Astrocyte (in vitro differentiated cells and primary cell): ENCODE measurements around the gene COL26A1. TPM values are rescaled to one million over a fixed set of nuclear protein-coding genes. Genes with fewer than 3 reads are reported as not detected.

Experiments used
- DNase-seq: peaks from one replicate; pipeline ENCODE4 v3.0.0-alpha.2; 2010; ENCODE audit warnings: low read depth
- FAIRE-seq: peaks from 2 replicates; lab custom pipeline; 2011; peaks lifted over from hg19 to GRCh38; lab: Jason Lieb, UNC
- H2AFZ ChIP-seq: 2 replicates; pipeline ENCODE4 v1.6.0; 2012; ENCODE audit warnings: low read depth, low read length, inconsistent platforms
- H3K27ac ChIP-seq: 2 replicates; pipeline ENCODE4 v1.5.1; 2011; ENCODE audit warnings: low read depth, low read length, inconsistent platforms
- H3K27me3 ChIP-seq: 2 replicates; pipeline ENCODE4 v1.6.0; 2011; ENCODE audit warnings: low read length, inconsistent platforms; ENCODE audit not compliant: insufficient read depth
- H3K36me3 ChIP-seq: 2 replicates; pipeline ENCODE4 v1.5.1; 2011; ENCODE audit warnings: low read length, inconsistent platforms; ENCODE audit not compliant: insufficient read depth
- H3K4me1 ChIP-seq: 2 replicates; pipeline ENCODE4 v1.5.1; 2011; ENCODE audit warnings: low read length, inconsistent platforms; ENCODE audit not compliant: insufficient read depth
- H3K4me2 ChIP-seq: 2 replicates; pipeline ENCODE4 v1.6.0; 2012; ENCODE audit warnings: low read length, inconsistent platforms
- H3K4me3 ChIP-seq: 2 replicates; pipeline ENCODE4 v1.5.1; 2011; ENCODE audit warnings: low read depth, mild to moderate bottlenecking, low read length, inconsistent platforms; ENCODE audit not compliant: insufficient read depth
- H3K79me2 ChIP-seq: 2 replicates; pipeline ENCODE4 v1.6.0; 2012; ENCODE audit warnings: mild to moderate bottlenecking, low read length, inconsistent platforms; ENCODE audit not compliant: insufficient read depth
- H3K9ac ChIP-seq: 2 replicates; pipeline ENCODE4 v1.6.0; 2012; ENCODE audit warnings: mild to moderate bottlenecking, low read length, inconsistent platforms
- H3K9me3 ChIP-seq: 2 replicates; pipeline ENCODE4 v1.5.1; 2012; ENCODE audit warnings: low read depth, mild to moderate bottlenecking, low read length, inconsistent platforms; ENCODE audit not compliant: insufficient read depth
- H4K20me1 ChIP-seq: 2 replicates; pipeline ENCODE4 v1.6.0; 2012; ENCODE audit warnings: low read length, inconsistent platforms; ENCODE audit not compliant: insufficient read depth
- H3K27ac Mint-ChIP-seq: one replicate; pipeline ENCODE4 v1.8.0; 2021; ENCODE audit warnings: mild to moderate bottlenecking, mixed read lengths; ENCODE audit not compliant: unreplicated experiment
- H3K27me3 Mint-ChIP-seq: one replicate; pipeline ENCODE4 v1.8.0; 2021; ENCODE audit warnings: low read depth, mixed read lengths; ENCODE audit not compliant: unreplicated experiment
- H3K36me3 Mint-ChIP-seq: one replicate; pipeline ENCODE4 v1.8.0; 2021; ENCODE audit warnings: low read depth, mixed read lengths; ENCODE audit not compliant: unreplicated experiment
- H3K4me1 Mint-ChIP-seq: one replicate; pipeline ENCODE4 v1.8.0; 2021; ENCODE audit warnings: low read depth, mixed read lengths; ENCODE audit not compliant: unreplicated experiment
- H3K4me3 Mint-ChIP-seq: one replicate; pipeline ENCODE4 v1.8.0; 2021; ENCODE audit warnings: mild to moderate bottlenecking, moderate library complexity, mixed read lengths; ENCODE audit not compliant: unreplicated experiment
- H3K9me3 Mint-ChIP-seq: one replicate; pipeline ENCODE4 v1.8.0; 2021; ENCODE audit warnings: mild to moderate bottlenecking, mixed read lengths; ENCODE audit not compliant: unreplicated experiment
- EZH2 ChIP-seq: IDR thresholded peaks from 2 replicates; pipeline ENCODE4 v1.6.1; 2012; ENCODE audit warnings: mild to moderate bottlenecking, low read length, inconsistent platforms; ENCODE audit not compliant: insufficient read depth
- total RNA-seq: library from RNA; stranded (reverse); gene quantifications from 2 replicates; pipeline ENCODE4 v1.2.1, GENCODE V29; 2021
- TF ChIP-seq, protein P1 (sequence below): IDR thresholded peaks from 2 replicates; pipeline ENCODE4 v1.5.1; 2011; ENCODE audit warnings: low read depth, mild to moderate bottlenecking, inconsistent platforms, low read length, moderate library complexity; ENCODE audit not compliant: insufficient read depth

Gene COL26A1
- total RNA-seq, 1 donor from 2014 or later: 7.1 TPM

DNA sequence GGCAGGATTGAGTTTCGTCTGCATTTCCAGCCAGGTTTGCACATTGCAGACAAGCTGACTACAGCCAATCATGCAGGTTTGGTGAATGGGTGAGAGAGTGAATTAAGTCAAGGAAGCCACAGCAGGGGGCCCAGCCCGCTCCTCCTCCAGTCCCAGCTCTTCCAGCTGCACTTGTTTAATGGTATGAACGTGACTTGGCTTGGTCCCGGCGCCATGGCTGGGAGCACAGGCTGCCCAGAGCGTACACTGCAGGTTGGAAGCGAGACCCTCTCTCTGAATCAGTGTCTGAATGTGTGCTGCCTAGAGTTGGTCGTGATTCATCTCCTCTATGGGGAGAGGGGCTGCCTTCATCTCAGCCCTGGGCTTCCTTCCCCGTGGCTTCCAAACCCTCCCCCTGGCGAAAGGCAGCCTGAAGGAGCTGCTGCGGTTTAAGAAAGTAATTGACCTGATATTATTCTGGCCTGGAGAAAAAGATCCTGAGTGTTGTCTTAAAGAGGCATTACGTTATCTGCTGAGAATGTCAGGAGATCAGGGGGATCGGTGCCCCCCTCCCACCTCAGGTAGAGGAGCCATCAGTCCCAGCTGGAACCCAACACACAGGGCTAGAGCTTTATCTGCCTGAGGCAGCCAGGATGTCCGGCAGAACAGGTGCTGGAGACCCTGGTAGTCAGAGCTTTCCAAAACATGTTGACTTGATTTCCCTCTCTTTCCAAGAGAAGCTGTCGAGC lies 132.1 kb downstream of the COL26A1 start:
- Mint-ChIP-seq H3K27me3 (peaks cover 4% of the 10 kb centered on the region), H3K4me1 (no peaks in the 10 kb centered on the region), H3K36me3 (peaks cover 1% of the 10 kb centered on the region), H3K9me3 (peaks cover 6% of the 10 kb centered on the region), H3K27ac (no peak overlapping the region), H3K4me3 (no peak overlapping the region)
- Histone ChIP-seq H4K20me1 (no peaks in the 10 kb centered on the region), H3K9ac (no peak overlapping the region), H3K36me3 (no peaks in the 10 kb centered on the region), H3K4me3 (no peak overlapping the region), H3K79me2 (no peaks in the 10 kb centered on the region), H3K27ac (no peak overlapping the region), H3K4me2 (no peak overlapping the region), H3K4me1 (peaks cover 4% of the 10 kb centered on the region), H3K27me3 (peaks cover 3% of the 10 kb centered on the region), H2AFZ (peak overlapping the region; percentile 16), H3K9me3 (no peaks in the 10 kb centered on the region)
- no peak for FAIRE-seq
- no peak for TF ChIP-seq EZH2
- TF ChIP-seq, protein P1, sequence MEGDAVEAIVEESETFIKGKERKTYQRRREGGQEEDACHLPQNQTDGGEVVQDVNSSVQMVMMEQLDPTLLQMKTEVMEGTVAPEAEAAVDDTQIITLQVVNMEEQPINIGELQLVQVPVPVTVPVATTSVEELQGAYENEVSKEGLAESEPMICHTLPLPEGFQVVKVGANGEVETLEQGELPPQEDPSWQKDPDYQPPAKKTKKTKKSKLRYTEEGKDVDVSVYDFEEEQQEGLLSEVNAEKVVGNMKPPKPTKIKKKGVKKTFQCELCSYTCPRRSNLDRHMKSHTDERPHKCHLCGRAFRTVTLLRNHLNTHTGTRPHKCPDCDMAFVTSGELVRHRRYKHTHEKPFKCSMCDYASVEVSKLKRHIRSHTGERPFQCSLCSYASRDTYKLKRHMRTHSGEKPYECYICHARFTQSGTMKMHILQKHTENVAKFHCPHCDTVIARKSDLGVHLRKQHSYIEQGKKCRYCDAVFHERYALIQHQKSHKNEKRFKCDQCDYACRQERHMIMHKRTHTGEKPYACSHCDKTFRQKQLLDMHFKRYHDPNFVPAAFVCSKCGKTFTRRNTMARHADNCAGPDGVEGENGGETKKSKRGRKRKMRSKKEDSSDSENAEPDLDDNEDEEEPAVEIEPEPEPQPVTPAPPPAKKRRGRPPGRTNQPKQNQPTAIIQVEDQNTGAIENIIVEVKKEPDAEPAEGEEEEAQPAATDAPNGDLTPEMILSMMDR: no peak
- DNase-seq: peak; percentile 8

DNA sequence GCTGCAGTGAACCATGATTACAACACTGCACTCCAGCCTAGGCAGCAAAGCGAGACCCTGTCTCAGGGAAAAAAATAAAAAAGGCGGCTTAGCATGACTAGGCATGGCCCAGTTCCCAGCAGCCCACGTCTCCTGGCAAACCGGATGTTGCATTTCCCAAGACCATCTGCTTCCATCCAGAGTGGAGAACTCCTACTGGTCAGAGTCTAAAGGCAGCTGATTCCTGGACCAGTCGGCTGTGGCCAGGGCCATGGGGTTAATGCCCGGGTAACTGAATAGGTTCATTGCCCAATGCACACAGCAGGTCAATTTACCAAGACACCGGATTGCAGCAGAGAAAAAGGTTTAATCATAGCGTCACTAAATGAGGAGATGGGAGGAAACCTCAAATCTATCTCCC lies 133.3 kb downstream of the COL26A1 start:
- no peaks in the 10 kb centered on the region for H3K4me1 Mint-ChIP-seq
- H4K20me1 ChIP-seq: no peaks in the 10 kb centered on the region
- no peak overlapping the region for H3K9ac ChIP-seq
- H3K27me3 Mint-ChIP-seq: peaks cover 8% of the 10 kb centered on the region
- DNase-seq: no peak
- no peaks in the 10 kb centered on the region for H3K79me2 ChIP-seq
- no peak overlapping the region for H3K4me2 ChIP-seq
- TF ChIP-seq, protein P1: no peak
- TF ChIP-seq EZH2: no peak
- H3K27ac ChIP-seq: no peak overlapping the region
- peaks cover 4% of the 10 kb centered on the region for H3K4me1 ChIP-seq
- H3K4me3 Mint-ChIP-seq: no peak overlapping the region
- H3K36me3 ChIP-seq: no peaks in the 10 kb centered on the region
- no peak overlapping the region for H2AFZ ChIP-seq
- no peaks in the 10 kb centered on the region for H3K9me3 ChIP-seq
- peaks cover 6% of the 10 kb centered on the region for H3K9me3 Mint-ChIP-seq
- H3K27me3 ChIP-seq: peaks cover 3% of the 10 kb centered on the region
- FAIRE-seq: no peak
- H3K27ac Mint-ChIP-seq: no peak overlapping the region
- no peak overlapping the region for H3K4me3 ChIP-seq
- peaks cover 1% of the 10 kb centered on the region for H3K36me3 Mint-ChIP-seq

- Mint-ChIP-seq H3K4me3 (no peak overlapping the region), H3K27ac (no peak overlapping the region), H3K9me3 (peaks cover 1% of the 10 kb centered on the region), H3K27me3 (peaks cover 13% of the 10 kb centered on the region), H3K4me1 (no peaks in the 10 kb centered on the region), H3K36me3 (no peaks in the 10 kb centered on the region)
- Histone ChIP-seq H3K36me3 (no peaks in the 10 kb centered on the region), H3K4me2 (no peak overlapping the region), H3K4me1 (no peaks in the 10 kb centered on the region), H3K9ac (no peak overlapping the region), H4K20me1 (no peaks in the 10 kb centered on the region), H3K4me3 (no peak overlapping the region), H3K9me3 (no peaks in the 10 kb centered on the region), H3K79me2 (no peaks in the 10 kb centered on the region), H2AFZ (no peak overlapping the region), H3K27me3 (no peaks in the 10 kb centered on the region), H3K27ac (no peak overlapping the region)
- TF ChIP-seq, protein P1: no peak
- no peak for TF ChIP-seq EZH2
- no peak for DNase-seq
- no peak for FAIRE-seq
Observed at GRCh38 chr7:101501351-101501750, 138.7 kb downstream of the COL26A1 start.
